Psoas muscle (tissue), 8 donors: Measurements from ENCODE around the gene LRP1B. TPM values are rescaled to one million over a fixed set of nuclear protein-coding genes. Genes with fewer than 3 reads are reported as not detected.

Source experiments
- ATAC-seq, 4 donors: fragments of 200-7000 bp; cut with Tn5 transposase; one replicate each; pipeline ENCODE4 v1.9.1; 2020; ENCODE audit warnings: moderate library complexity in 3 of 4, mild to moderate bottlenecking in 2 of 4
- DNase-seq, 2 donors: peaks; one replicate each; pipeline ENCODE4 v3.0.0-alpha.2; 2020
- H3K27ac ChIP-seq: fragments of 200-600 bp; one replicate; pipeline ENCODE4 v1.8.0; 2022
- H3K27me3 ChIP-seq, 3 donors: fragments of 200-600 bp in 1 of 3; one replicate each; pipeline versions ENCODE4 v1.6.1 to v1.8.0; 2013 to 2022; ENCODE audit warnings: low read length in 2 of 3, mild to moderate bottlenecking in 2 of 3, moderate library complexity in 1 of 3; ENCODE audit not compliant: insufficient read depth in 3 of 3
- H3K36me3 ChIP-seq, 2 donors: fragments of 200-600 bp in 1 of 2; one replicate each; pipeline versions ENCODE4 v1.6.1 to v1.8.0; 2013 to 2022; ENCODE audit warnings: low read depth in 1 of 2, mild to moderate bottlenecking in 1 of 2, moderate library complexity in 1 of 2; ENCODE audit not compliant: insufficient read depth in 1 of 2
- H3K4me1 ChIP-seq: fragments of 200-600 bp; one replicate; pipeline ENCODE4 v1.8.0; 2022
- H3K4me3 ChIP-seq: fragments of 200-600 bp; one replicate; pipeline ENCODE4 v1.8.0; 2022; ENCODE audit warnings: mild to moderate bottlenecking
- H3K9me3 ChIP-seq: fragments of 200-600 bp; one replicate; pipeline ENCODE4 v1.8.0; 2022
- CTCF ChIP-seq: fragments of 200-600 bp; IDR thresholded peaks from one replicate; pipeline ENCODE4 v1.8.0; 2022; ENCODE audit warnings: antibody characterized with exemption
- WGBS, 3 donors: extraction: QIAGEN DNeasy Blood & Tissue Kit; methylation state at CpG; one replicate each; pipeline versions ENCODE4 v1.1.6 to v1.1.7; 2013; 5-methylcytosine and 5-hydroxymethylcytosine counted together
- intact Hi-C, 2 donors: fragments of 100-400 bp; cut with DNase I; formaldehyde crosslinking; loops; one replicate each; pipeline versions ENCODE4 v1.11.0 to v1.14.2; 2022
- polyA plus RNA-seq, 3 donors: library from polyadenylated mRNA; stranded (reverse); fragments of 200-250 nt; gene quantifications; one replicate each; pipeline ENCODE4 v1.2.3, GENCODE V29; 2013
- total RNA-seq, 4 donors: library from RNA; stranded (reverse); fragmentation: NEBNext Ultra II Directional in 2 of 4; extraction: Animal tissue kit (Norgen Biotek cat#: 25700) in 2 of 4; gene quantifications; one replicate each; pipeline versions ENCODE4 v1.2.1 to v1.2.4, GENCODE V29; 2021 to 2023
- donor health status: healthy with polysubstance abuse.
- donor health status: DM: no; HTN: no; CAD: no; lungs with moderate emphysema.
- donor health status: Bipolar disorder and iron deficiency.
- donor health status: healthy.
- donor health status: DM: yes; HTN: yes; CAD: no.
- donor health status: DM: no; HTN: no; CAD: no.
- donor health status: DM: no; HTN: no; CAD: no.
- donor health status: DM: yes; HTN: yes; CAD: no.

The LRP1B gene
- total and polyA plus RNA-seq, 7 donors = 0.33 to 3.3 (median 0.95) TPM

DNA sequence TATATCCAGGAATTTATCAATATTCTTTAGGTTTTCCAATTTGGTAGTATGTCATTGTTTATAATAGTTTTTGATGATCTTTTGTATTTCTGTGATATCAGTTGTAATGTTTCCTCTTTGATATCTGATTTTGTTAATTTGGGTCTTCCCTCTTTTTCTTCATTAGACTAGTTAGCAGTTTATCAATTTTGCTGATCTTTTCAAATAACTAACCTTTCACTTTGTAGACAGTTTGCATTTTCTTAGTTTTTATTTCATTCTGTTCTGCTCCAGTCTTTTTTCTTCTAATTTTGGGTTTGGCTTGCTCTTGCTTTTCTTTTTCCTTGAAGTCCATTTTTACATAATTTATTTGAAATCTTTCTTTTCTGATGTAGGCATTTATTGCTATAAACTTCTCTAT is 824.4 kb downstream of the LRP1B start:
- ATAC-seq (no peak), DNase-seq (no peak)
- Histone ChIP-seq H3K27ac (no peak overlapping the region), H3K4me3 (no peak overlapping the region), H3K9me3 (no peaks in the 10 kb centered on the region), H3K4me1 (no peaks in the 10 kb centered on the region), H3K27me3 (no peaks in the 10 kb centered on the region), H3K36me3 (no peaks in the 10 kb centered on the region)
- intact Hi-C loops = no loop called here
- TF ChIP-seq CTCF = no peak

DNA sequence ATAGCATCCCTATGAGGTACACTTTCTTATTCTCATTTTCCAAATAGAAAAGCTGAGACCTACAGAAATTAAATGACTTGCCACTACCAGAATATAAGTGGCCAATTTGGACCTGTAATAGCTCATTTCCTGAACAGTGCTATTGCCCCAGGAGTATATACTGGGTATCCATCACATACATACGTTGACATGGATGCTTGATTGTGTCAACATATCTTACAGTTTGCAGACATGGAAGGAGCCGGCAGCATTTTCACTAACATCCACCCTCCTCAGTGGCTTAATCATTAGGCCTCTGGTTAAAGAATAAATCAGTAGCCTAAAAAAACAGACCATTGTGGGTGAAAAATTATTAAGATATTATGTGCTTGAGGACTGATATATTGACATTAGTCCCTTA is 829.3 kb downstream of the LRP1B start:
- no peak overlapping the region for H3K27ac ChIP-seq
- H3K4me3 ChIP-seq = no peak overlapping the region
- H3K4me1 ChIP-seq = no peaks in the 10 kb centered on the region
- no peak for ATAC-seq
- no peaks in the 10 kb centered on the region for H3K36me3 ChIP-seq
- TF ChIP-seq CTCF = no peak
- H3K9me3 ChIP-seq = no peaks in the 10 kb centered on the region
- H3K27me3 ChIP-seq = no peaks in the 10 kb centered on the region
- no peak for DNase-seq
- intact Hi-C loops = no loop called here
- WGBS, 3 donors = 83 to 85% (median 83%) methylated on average over 2 of the region's 2 CpGs

DNA sequence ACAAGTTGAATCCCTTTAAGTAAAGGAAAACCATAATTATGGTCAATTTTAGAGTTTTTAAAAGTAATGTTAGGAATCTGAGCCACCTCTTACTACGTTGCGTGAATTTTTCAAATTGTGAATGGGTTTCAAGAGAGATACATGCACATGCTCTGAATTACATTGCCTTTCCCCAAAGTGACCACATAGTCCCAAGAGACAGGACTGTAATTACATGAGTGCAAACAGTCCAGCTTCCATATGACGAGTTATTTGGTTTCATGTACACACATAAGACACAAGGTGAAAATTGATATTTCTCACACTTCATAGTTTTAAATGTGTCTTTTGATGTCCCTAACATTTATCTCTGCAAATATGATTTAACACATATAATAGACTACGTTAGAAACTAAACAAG is 850.8 kb downstream of the LRP1B start:
- Histone ChIP-seq H3K9me3 (no peaks in the 10 kb centered on the region), H3K4me1 (no peaks in the 10 kb centered on the region), H3K27me3 (no peaks in the 10 kb centered on the region), H3K4me3 (no peak overlapping the region), H3K27ac (no peak overlapping the region), H3K36me3 (no peaks in the 10 kb centered on the region)
- ATAC-seq (no peak), DNase-seq (no peak)
- 65 to 68% (median 67%) methylated on average over 4 of the region's 4 CpGs for WGBS, 3 donors
- no peak for TF ChIP-seq CTCF
- intact Hi-C loops = no loop called here

DNA sequence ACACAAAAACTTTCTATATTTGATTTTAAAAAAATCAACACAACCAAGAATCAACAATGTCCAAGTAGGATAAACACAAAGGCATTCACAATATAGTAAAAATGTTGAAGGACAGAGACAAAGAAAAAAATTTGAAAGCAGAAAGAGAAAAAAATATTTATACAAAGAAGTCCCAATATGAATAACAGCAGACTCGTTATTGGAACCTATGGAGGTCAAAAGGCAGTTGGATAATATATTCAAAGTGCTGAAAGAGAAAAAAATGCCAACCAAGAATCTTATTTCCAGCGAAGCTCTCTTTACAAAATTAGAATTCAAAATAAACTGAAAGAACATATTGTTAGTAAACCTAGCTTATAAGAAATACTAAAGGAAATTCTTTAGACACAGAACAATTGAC is 859.5 kb downstream of the LRP1B start:
- WGBS, 3 donors = 74 to 84% (median 83%) methylated on average over 2 of the region's 2 CpGs
- DNase-seq = no peak
- intact Hi-C loops = no loop called here
- Histone ChIP-seq H3K4me3 (no peak overlapping the region), H3K36me3 (no peaks in the 10 kb centered on the region), H3K4me1 (no peaks in the 10 kb centered on the region), H3K9me3 (no peaks in the 10 kb centered on the region), H3K27ac (no peak overlapping the region), H3K27me3 (no peaks in the 10 kb centered on the region)
- TF ChIP-seq CTCF = no peak
- no peak for ATAC-seq

DNA sequence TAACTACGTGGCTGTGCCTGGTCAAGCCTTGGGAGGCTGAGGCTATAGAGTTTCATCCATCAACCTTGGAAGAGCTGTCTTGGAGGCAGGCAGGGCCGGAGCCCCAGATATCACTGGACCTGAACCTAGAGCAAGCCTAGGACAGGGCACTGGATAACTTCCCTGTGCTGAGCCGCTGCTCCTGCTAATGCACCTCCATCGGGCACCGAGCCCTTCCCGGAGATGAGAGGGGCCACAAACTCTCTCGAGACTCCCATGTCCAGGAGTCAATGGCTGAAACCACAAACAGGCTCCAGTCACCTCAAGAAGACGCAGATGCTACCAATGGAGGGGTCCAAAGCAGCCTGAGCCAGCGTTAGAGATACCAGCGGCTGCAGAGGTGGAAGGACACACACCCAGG is 866.0 kb downstream of the LRP1B start:
- H3K27me3 ChIP-seq = no peaks in the 10 kb centered on the region
- no peak overlapping the region for H3K4me3 ChIP-seq
- no peak overlapping the region for H3K27ac ChIP-seq
- ATAC-seq (no peak), DNase-seq (no peak)
- intact Hi-C loops = no loop called here
- H3K36me3 ChIP-seq = no peaks in the 10 kb centered on the region
- 86 to 91% (median 88%) methylated on average over 10 of the region's 10 CpGs for WGBS, 3 donors
- no peaks in the 10 kb centered on the region for H3K4me1 ChIP-seq
- no peaks in the 10 kb centered on the region for H3K9me3 ChIP-seq
- TF ChIP-seq CTCF = no peak
